ENCODE measurements around the gene RALGDS. TPM values are rescaled to one million over a fixed set of nuclear protein-coding genes. Genes with fewer than 3 reads are reported as not detected.

The RALGDS gene
- total and polyA plus RNA-seq, 2 experiments from 2014 or later, result 8.6 to 20.3 TPM

DNA sequence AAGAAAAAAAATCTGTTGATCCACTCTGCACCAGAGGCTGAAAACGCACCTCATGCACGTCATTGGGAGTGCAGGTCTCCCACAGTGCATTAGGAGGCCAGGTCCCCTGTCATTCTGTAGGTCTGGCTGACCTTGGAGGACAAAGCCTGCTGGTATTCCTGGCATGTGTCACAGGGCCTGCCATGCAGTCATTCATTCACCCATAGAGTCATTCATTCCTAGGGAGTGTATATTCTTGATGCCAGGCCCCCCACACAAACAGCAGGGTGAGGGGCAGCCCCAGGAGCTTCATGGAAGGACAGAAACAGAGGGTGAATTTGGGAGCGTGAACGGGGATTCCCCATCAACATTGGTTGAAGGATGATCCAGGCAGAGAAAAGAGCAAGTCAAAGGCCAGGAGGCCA lies 40.5 kb upstream of the RALGDS start:
- TF ChIP-seq, protein P1, sequence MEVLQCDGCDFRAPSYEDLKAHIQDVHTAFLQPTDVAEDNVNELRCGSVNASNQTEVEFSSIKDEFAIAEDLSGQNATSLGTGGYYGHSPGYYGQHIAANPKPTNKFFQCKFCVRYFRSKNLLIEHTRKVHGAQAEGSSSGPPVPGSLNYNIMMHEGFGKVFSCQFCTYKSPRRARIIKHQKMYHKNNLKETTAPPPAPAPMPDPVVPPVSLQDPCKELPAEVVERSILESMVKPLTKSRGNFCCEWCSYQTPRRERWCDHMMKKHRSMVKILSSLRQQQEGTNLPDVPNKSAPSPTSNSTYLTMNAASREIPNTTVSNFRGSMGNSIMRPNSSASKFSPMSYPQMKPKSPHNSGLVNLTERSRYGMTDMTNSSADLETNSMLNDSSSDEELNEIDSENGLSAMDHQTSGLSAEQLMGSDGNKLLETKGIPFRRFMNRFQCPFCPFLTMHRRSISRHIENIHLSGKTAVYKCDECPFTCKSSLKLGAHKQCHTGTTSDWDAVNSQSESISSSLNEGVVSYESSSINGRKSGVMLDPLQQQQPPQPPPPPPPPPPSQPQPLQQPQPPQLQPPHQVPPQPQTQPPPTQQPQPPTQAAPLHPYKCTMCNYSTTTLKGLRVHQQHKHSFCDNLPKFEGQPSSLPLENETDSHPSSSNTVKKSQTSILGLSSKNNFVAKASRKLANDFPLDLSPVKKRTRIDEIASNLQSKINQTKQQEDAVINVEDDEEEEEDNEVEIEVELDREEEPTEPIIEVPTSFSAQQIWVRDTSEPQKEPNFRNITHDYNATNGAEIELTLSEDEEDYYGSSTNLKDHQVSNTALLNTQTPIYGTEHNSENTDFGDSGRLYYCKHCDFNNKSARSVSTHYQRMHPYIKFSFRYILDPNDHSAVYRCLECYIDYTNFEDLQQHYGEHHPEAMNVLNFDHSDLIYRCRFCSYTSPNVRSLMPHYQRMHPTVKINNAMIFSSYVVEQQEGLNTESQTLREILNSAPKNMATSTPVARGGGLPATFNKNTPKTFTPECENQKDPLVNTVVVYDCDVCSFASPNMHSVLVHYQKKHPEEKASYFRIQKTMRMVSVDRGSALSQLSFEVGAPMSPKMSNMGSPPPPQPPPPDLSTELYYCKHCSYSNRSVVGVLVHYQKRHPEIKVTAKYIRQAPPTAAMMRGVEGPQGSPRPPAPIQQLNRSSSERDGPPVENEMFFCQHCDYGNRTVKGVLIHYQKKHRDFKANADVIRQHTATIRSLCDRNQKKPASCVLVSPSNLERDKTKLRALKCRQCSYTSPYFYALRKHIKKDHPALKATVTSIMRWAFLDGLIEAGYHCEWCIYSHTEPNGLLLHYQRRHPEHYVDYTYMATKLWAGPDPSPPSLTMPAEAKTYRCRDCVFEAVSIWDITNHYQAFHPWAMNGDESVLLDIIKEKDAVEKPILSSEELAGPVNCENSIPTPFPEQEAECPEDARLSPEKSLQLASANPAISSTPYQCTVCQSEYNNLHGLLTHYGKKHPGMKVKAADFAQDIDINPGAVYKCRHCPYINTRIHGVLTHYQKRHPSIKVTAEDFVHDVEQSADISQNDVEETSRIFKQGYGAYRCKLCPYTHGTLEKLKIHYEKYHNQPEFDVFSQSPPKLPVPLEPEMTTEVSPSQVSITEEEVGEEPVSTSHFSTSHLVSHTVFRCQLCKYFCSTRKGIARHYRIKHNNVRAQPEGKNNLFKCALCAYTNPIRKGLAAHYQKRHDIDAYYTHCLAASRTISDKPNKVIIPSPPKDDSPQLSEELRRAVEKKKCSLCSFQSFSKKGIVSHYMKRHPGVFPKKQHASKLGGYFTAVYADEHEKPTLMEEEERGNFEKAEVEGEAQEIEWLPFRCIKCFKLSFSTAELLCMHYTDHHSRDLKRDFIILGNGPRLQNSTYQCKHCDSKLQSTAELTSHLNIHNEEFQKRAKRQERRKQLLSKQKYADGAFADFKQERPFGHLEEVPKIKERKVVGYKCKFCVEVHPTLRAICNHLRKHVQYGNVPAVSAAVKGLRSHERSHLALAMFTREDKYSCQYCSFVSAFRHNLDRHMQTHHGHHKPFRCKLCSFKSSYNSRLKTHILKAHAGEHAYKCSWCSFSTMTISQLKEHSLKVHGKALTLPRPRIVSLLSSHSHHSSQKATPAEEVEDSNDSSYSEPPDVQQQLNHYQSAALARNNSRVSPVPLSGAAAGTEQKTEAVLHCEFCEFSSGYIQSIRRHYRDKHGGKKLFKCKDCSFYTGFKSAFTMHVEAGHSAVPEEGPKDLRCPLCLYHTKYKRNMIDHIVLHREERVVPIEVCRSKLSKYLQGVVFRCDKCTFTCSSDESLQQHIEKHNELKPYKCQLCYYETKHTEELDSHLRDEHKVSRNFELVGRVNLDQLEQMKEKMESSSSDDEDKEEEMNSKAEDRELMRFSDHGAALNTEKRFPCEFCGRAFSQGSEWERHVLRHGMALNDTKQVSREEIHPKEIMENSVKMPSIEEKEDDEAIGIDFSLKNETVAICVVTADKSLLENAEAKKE (CRISPR knock-in tag; IDR thresholded peaks at IDR 0.05), result no peak
- TF ChIP-seq EZH2 (IDR thresholded peaks at IDR 0.05; ENCODE audit: low read depth, unreplicated experiment) (no peak), STAT1 (IDR thresholded peaks at IDR 0.05; ENCODE audit: unreplicated experiment) (no peak), NANOG (IDR thresholded peaks at IDR 0.05; ENCODE audit: borderline replicate concordance) (no peak), EZH2phosphoT487 (IDR thresholded peaks at IDR 0.05; ENCODE audit: unreplicated experiment) (no peak), CREB1 (CRISPR knock-in tag; IDR thresholded peaks at IDR 0.05; ENCODE audit: low read depth) (no peak), JUNB (IDR thresholded peaks at IDR 0.05; ENCODE audit: unreplicated experiment) (no peak), ZNF331 (CRISPR knock-in tag; IDR thresholded peaks at IDR 0.05; ENCODE audit: low read depth) (no peak), POLR2AphosphoS5 (IDR thresholded peaks at IDR 0.05; ENCODE audit: low read depth) (no peak), ZNF114 (CRISPR knock-in tag; IDR thresholded peaks at IDR 0.05) (no peak)
- TF ChIP-seq, protein P2, sequence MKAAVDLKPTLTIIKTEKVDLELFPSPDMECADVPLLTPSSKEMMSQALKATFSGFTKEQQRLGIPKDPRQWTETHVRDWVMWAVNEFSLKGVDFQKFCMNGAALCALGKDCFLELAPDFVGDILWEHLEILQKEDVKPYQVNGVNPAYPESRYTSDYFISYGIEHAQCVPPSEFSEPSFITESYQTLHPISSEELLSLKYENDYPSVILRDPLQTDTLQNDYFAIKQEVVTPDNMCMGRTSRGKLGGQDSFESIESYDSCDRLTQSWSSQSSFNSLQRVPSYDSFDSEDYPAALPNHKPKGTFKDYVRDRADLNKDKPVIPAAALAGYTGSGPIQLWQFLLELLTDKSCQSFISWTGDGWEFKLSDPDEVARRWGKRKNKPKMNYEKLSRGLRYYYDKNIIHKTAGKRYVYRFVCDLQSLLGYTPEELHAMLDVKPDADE (IDR thresholded peaks at IDR 0.05), result no peak
- TF ChIP-seq, protein P3, sequence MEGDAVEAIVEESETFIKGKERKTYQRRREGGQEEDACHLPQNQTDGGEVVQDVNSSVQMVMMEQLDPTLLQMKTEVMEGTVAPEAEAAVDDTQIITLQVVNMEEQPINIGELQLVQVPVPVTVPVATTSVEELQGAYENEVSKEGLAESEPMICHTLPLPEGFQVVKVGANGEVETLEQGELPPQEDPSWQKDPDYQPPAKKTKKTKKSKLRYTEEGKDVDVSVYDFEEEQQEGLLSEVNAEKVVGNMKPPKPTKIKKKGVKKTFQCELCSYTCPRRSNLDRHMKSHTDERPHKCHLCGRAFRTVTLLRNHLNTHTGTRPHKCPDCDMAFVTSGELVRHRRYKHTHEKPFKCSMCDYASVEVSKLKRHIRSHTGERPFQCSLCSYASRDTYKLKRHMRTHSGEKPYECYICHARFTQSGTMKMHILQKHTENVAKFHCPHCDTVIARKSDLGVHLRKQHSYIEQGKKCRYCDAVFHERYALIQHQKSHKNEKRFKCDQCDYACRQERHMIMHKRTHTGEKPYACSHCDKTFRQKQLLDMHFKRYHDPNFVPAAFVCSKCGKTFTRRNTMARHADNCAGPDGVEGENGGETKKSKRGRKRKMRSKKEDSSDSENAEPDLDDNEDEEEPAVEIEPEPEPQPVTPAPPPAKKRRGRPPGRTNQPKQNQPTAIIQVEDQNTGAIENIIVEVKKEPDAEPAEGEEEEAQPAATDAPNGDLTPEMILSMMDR (conservative IDR thresholded peaks at IDR 0.05; ENCODE audit: low read depth in 2 of 2), result no peak
- TF ChIP-seq, protein P4, sequence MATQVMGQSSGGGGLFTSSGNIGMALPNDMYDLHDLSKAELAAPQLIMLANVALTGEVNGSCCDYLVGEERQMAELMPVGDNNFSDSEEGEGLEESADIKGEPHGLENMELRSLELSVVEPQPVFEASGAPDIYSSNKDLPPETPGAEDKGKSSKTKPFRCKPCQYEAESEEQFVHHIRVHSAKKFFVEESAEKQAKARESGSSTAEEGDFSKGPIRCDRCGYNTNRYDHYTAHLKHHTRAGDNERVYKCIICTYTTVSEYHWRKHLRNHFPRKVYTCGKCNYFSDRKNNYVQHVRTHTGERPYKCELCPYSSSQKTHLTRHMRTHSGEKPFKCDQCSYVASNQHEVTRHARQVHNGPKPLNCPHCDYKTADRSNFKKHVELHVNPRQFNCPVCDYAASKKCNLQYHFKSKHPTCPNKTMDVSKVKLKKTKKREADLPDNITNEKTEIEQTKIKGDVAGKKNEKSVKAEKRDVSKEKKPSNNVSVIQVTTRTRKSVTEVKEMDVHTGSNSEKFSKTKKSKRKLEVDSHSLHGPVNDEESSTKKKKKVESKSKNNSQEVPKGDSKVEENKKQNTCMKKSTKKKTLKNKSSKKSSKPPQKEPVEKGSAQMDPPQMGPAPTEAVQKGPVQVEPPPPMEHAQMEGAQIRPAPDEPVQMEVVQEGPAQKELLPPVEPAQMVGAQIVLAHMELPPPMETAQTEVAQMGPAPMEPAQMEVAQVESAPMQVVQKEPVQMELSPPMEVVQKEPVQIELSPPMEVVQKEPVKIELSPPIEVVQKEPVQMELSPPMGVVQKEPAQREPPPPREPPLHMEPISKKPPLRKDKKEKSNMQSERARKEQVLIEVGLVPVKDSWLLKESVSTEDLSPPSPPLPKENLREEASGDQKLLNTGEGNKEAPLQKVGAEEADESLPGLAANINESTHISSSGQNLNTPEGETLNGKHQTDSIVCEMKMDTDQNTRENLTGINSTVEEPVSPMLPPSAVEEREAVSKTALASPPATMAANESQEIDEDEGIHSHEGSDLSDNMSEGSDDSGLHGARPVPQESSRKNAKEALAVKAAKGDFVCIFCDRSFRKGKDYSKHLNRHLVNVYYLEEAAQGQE (IDR thresholded peaks at IDR 0.05; ENCODE audit: unreplicated experiment), result no peak
- Mint-ChIP-seq H3K4me3 (no peak overlapping the region), H3K4me1 (peaks cover 2% of the 10 kb centered on the region; the same call in 2 of the 3 replicates), H3K27me3 (ENCODE audit: insufficient read depth, low read depth, poor library complexity) (peaks cover 26% of the 10 kb centered on the region), H3K36me3 (ENCODE audit: low read depth) (peaks cover 18% of the 10 kb centered on the region; the same call in 1 of the 3 replicates), H3K9me3 (no peaks in the 10 kb centered on the region), H3K27ac (no peak overlapping the region)
- Histone ChIP-seq H3K27me3 (ENCODE audit: insufficient read depth) (peaks cover 13% of the 10 kb centered on the region), H2AFZ (no peak overlapping the region), H3F3A (replicated peaks; ENCODE audit: low read depth) (no peaks in the 10 kb centered on the region), H3K9me2 (ENCODE audit: insufficient read depth) (no peaks in the 10 kb centered on the region), H3K4me3 (no peak overlapping the region), H3K27ac (ENCODE audit: low read depth) (no peak overlapping the region), H3K36me3 (ENCODE audit: insufficient read depth) (no peaks in the 10 kb centered on the region), H4K20me1 (replicated peaks; ENCODE audit: insufficient read depth) (no peaks in the 10 kb centered on the region; the same call in 1 of the 2 replicates), H3K4me1 (ENCODE audit: insufficient read depth) (no peaks in the 10 kb centered on the region), H3K4me2 (no peak overlapping the region), H3K79me2 (replicated peaks; ENCODE audit: insufficient read depth) (no peaks in the 10 kb centered on the region)
- DNase-seq (ENCODE audit: low spot score) (no peak), ATAC-seq (no peak)
